Measurements from ENCODE around the gene ARVCF.

Gene ARVCF

GRCh38 chr22:19931514-19931913 is 85.1 kb downstream of the ARVCF start:
- Histone ChIP-seq H3K4me3 (ENCODE audit: low read length in 2 of 2) (no peak overlapping the region), H2BK12ac (ENCODE audit: low read length) (no peak overlapping the region), H3K4me2 (ENCODE audit: insufficient read depth, low read length, poor library complexity, severe bottlenecking) (no peak overlapping the region), H4K8ac (ENCODE audit: low read depth, low read length) (no peak overlapping the region), H3K14ac (ENCODE audit: low read length) (no peak overlapping the region), H2AFZ (ENCODE audit: low read length) (no peak overlapping the region), H2BK5ac (ENCODE audit: low read length) (no peak overlapping the region), H4K91ac (ENCODE audit: low read depth, low read length, poor library complexity) (no peak overlapping the region), H2BK120ac (ENCODE audit: low read depth, low read length) (no peak overlapping the region), H3K27me3 (ENCODE audit: control insufficient read depth in 3 of 3, insufficient read depth in 3 of 3, low read depth in 1 of 3, low read length in 3 of 3) (peaks cover 0 to 6% (median 0%) of the 10 kb centered on the region in 3 experiments), H3K27ac (replicated peaks; ENCODE audit: low read length) (no peak overlapping the region), H3K9ac (ENCODE audit: low read depth, low read length, poor library complexity) (no peak overlapping the region), H2BK15ac (ENCODE audit: low read length) (no peak overlapping the region), H3K18ac (ENCODE audit: low read length) (no peak overlapping the region), H3K79me1 (ENCODE audit: low read depth, low read length) (no peaks in the 10 kb centered on the region), H3K36me3 (replicated peaks in 1 of 2; ENCODE audit: control insufficient read depth in 2 of 2, insufficient read depth in 2 of 2, low read length in 2 of 2) (no peaks in the 10 kb centered on the region), H3K23ac (ENCODE audit: low read depth, low read length, poor library complexity) (no peak overlapping the region), H3K9me3 (replicated peaks in 1 of 2; ENCODE audit: control insufficient read depth in 2 of 2, insufficient read depth in 1 of 2, low read depth in 1 of 2, low read length in 2 of 2) (peaks cover 2 to 3% of the 10 kb centered on the region in 2 donors), H2AK5ac (ENCODE audit: low read depth, low read length) (no peak overlapping the region), H3K4ac (ENCODE audit: low read length) (no peak overlapping the region), H3K4me1 (ENCODE audit: control insufficient read depth in 2 of 2, insufficient read depth in 1 of 2, low read depth in 1 of 2, low read length in 2 of 2) (no peaks in the 10 kb centered on the region)
- DNase-seq (ENCODE audit: low spot score) = no peak
- WGBS, 2 donors (ENCODE audit: extremely low coverage in 2 of 2, insufficient read length in 2 of 2, insufficient replicate concordance in 1 of 2) = no CpG with 5 or more reads among the region's 8 CpGs

- no peak overlapping the region for H3K4ac ChIP-seq (ENCODE audit: low read length)
- H2AK5ac ChIP-seq (ENCODE audit: low read depth, low read length) = no peak overlapping the region
- peak overlapping the region; percentile 9 for H3K9ac ChIP-seq (ENCODE audit: low read depth, low read length, poor library complexity)
- WGBS, 2 donors (ENCODE audit: extremely low coverage in 2 of 2, insufficient read length in 2 of 2, insufficient replicate concordance in 1 of 2) = no CpG with 5 or more reads among the region's 21 CpGs
- H4K8ac ChIP-seq (ENCODE audit: low read depth, low read length) = no peak overlapping the region
- H3K4me3 ChIP-seq (ENCODE audit: low read length in 2 of 2) = peak overlapping the region in 1 of 2 donors; percentile 30
- no peak overlapping the region for H2BK120ac ChIP-seq (ENCODE audit: low read depth, low read length)
- no peak overlapping the region for H3K4me2 ChIP-seq (ENCODE audit: insufficient read depth, low read length, poor library complexity, severe bottlenecking)
- no peak overlapping the region for H4K91ac ChIP-seq (ENCODE audit: low read depth, low read length, poor library complexity)
- H3K4me1 ChIP-seq (ENCODE audit: control insufficient read depth in 2 of 2, insufficient read depth in 1 of 2, low read depth in 1 of 2, low read length in 2 of 2) = no peaks in the 10 kb centered on the region
- no peak overlapping the region for H2BK12ac ChIP-seq (ENCODE audit: low read length)
- peak overlapping the region; percentile 55 for H3K23ac ChIP-seq (ENCODE audit: low read depth, low read length, poor library complexity)
- H3K27ac ChIP-seq (replicated peaks; ENCODE audit: low read length) = no peak overlapping the region
- H3K79me1 ChIP-seq (ENCODE audit: low read depth, low read length) = no peaks in the 10 kb centered on the region
- no peaks in the 10 kb centered on the region for H3K36me3 ChIP-seq (replicated peaks in 1 of 2; ENCODE audit: control insufficient read depth in 2 of 2, insufficient read depth in 2 of 2, low read length in 2 of 2)
- H3K14ac ChIP-seq (ENCODE audit: low read length) = no peak overlapping the region
- peaks cover 0 to 6% (median 0%) of the 10 kb centered on the region in 3 experiments for H3K27me3 ChIP-seq (ENCODE audit: control insufficient read depth in 3 of 3, insufficient read depth in 3 of 3, low read depth in 1 of 3, low read length in 3 of 3)
- H2AFZ ChIP-seq (ENCODE audit: low read length) = no peak overlapping the region
- no peak overlapping the region for H3K18ac ChIP-seq (ENCODE audit: low read length)
- H2BK15ac ChIP-seq (ENCODE audit: low read length) = no peak overlapping the region
- no peak for DNase-seq (ENCODE audit: low spot score)
- H2BK5ac ChIP-seq (ENCODE audit: low read length) = no peak overlapping the region
- H3K9me3 ChIP-seq (replicated peaks in 1 of 2; ENCODE audit: control insufficient read depth in 2 of 2, insufficient read depth in 1 of 2, low read depth in 1 of 2, low read length in 2 of 2) = peaks cover 2 to 3% of the 10 kb centered on the region in 2 donors
These were observed 85.8 kb downstream of the ARVCF start for GRCh38 chr22:19930551-19931486.

- Histone ChIP-seq H2BK120ac (ENCODE audit: low read depth, low read length) (no peak overlapping the region), H4K8ac (ENCODE audit: low read depth, low read length) (no peak overlapping the region), H3K9me3 (replicated peaks in 1 of 2; ENCODE audit: control insufficient read depth in 2 of 2, insufficient read depth in 1 of 2, low read depth in 1 of 2, low read length in 2 of 2) (no peaks in the 10 kb centered on the region), H2AFZ (ENCODE audit: low read length) (no peak overlapping the region), H3K9ac (ENCODE audit: low read depth, low read length, poor library complexity) (peak overlapping the region; percentile 9), H3K36me3 (replicated peaks in 1 of 2; ENCODE audit: control insufficient read depth in 2 of 2, insufficient read depth in 2 of 2, low read length in 2 of 2) (no peaks in the 10 kb centered on the region), H2BK15ac (ENCODE audit: low read length) (no peak overlapping the region), H3K79me1 (ENCODE audit: low read depth, low read length) (no peaks in the 10 kb centered on the region), H3K18ac (ENCODE audit: low read length) (peak overlapping the region; percentile 8), H3K4ac (ENCODE audit: low read length) (no peak overlapping the region), H2AK5ac (ENCODE audit: low read depth, low read length) (no peak overlapping the region), H3K4me2 (ENCODE audit: insufficient read depth, low read length, poor library complexity, severe bottlenecking) (no peak overlapping the region), H3K4me3 (ENCODE audit: low read length in 2 of 2) (peak overlapping the region in 1 of 2 donors; percentile 30), H4K91ac (ENCODE audit: low read depth, low read length, poor library complexity) (no peak overlapping the region), H3K27ac (replicated peaks; ENCODE audit: low read length) (no peak overlapping the region), H2BK5ac (ENCODE audit: low read length) (no peak overlapping the region), H3K27me3 (ENCODE audit: control insufficient read depth in 3 of 3, insufficient read depth in 3 of 3, low read depth in 1 of 3, low read length in 3 of 3) (peaks cover 0 to 6% (median 0%) of the 10 kb centered on the region in 3 experiments), H3K23ac (ENCODE audit: low read depth, low read length, poor library complexity) (peak overlapping the region; percentile 55), H3K4me1 (ENCODE audit: control insufficient read depth in 2 of 2, insufficient read depth in 1 of 2, low read depth in 1 of 2, low read length in 2 of 2) (no peaks in the 10 kb centered on the region), H2BK12ac (ENCODE audit: low read length) (peak overlapping the region; percentile 26), H3K14ac (ENCODE audit: low read length) (no peak overlapping the region)
- no peak for DNase-seq (ENCODE audit: low spot score)
- WGBS, 2 donors (ENCODE audit: extremely low coverage in 2 of 2, insufficient read length in 2 of 2, insufficient replicate concordance in 1 of 2) = no CpG with 5 or more reads among the region's 21 CpGs
These were observed 86.8 kb downstream of the ARVCF start for GRCh38 chr22:19929586-19930550.

Data from neuronal stem cell (in vitro differentiated cells).